ENCODE results near the gene ITGB6. TPM values are rescaled to one million over a fixed set of nuclear protein-coding genes. Genes with fewer than 3 reads are reported as not detected.
A peak's percentile ranks its signal among the peaks of the same experiment; 100 is the strongest.

Gene ITGB6
- total and polyA plus RNA-seq, 2 experiments from 2014 or later, result 20.3 to 41.1 TPM

DNA sequence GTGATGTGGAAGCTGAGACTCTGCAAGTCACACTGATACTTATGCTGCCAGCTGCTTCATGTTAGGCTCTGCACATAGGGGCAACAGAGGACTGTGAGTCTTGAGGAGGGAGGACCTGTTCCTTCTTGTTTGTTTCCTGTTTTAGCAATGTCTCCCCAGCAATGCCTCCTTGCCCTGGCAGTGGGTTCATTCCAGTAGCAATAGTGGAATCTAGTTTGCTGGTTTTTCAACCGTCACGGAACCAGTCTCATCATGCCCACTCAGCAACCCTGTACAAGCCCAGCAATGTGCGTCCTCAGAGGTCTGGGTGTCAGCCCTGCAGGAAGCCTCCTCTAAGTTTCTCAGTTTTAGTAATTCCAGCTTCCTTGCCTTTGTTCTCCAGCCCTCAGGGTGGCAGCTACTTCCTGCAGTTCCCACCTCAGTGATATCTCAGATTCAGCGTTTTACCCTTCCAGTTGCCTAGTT is 20.5 kb upstream of the ITGB6 start:
- 65% methylated on average over 4 of the region's 4 CpGs for WGBS (ENCODE audit: low lambda C conversion rate, missing lambda C conversion rate)

DNA sequence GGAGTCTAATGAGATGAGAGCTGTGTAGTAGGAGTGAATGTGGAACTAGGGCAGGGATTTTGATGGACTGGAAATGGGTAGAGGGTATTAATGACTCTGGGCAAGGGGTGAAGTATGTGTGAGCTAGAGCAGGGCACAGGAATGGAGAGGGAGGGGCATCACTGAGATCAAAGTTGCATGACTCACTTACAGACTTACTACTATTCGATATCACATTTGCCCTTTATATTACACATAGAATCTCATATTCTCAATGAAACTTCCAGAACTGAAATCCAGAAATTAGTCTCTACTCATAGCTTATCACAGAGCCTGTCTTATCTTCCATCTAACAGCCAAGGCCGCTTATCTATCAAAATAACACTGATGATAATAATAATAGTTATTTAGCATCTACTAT is 20.0 kb upstream of the ITGB6 start:
- no peak overlapping the region for H3K4me2 ChIP-seq
- H3K27ac ChIP-seq, result no peak overlapping the region

More for the DNA sequence above, 20.5 kb upstream of the ITGB6 start:
- H3K36me3 ChIP-seq (replicated peaks; ENCODE audit: insufficient read depth, low read depth), result no peaks in the 10 kb centered on the region
- H3K4me3 ChIP-seq, result no peak overlapping the region
- no peaks in the 10 kb centered on the region for H4K20me1 ChIP-seq (ENCODE audit: insufficient read depth, poor library complexity, severe bottlenecking)
- H3K79me2 ChIP-seq, result no peaks in the 10 kb centered on the region
- H2AFZ ChIP-seq, result peak overlapping the region; percentile 28
- H3K9me2 ChIP-seq (replicated peaks; ENCODE audit: insufficient read depth), result no peaks in the 10 kb centered on the region
- H3K4me1 ChIP-seq (ENCODE audit: insufficient read depth), result peaks cover 47% of the 10 kb centered on the region
- H3K4me2 ChIP-seq, result no peak overlapping the region
- DNase-seq (ENCODE audit: low spot score), result no peak
- H3K9me3 ChIP-seq (ENCODE audit: low read depth), result no peaks in the 10 kb centered on the region
- peak overlapping the region; percentile 95 for H3K27ac ChIP-seq
- no peaks in the 10 kb centered on the region for H3K27me3 ChIP-seq
- no peak for TF ChIP-seq EZH2 (IDR thresholded peaks at IDR 0.05; ENCODE audit: borderline replicate concordance)
- no peak for TF ChIP-seq EZH2phosphoT487 (IDR thresholded peaks at IDR 0.05; ENCODE audit: low read depth, severe bottlenecking, unreplicated experiment)
- TF ChIP-seq, protein P1, sequence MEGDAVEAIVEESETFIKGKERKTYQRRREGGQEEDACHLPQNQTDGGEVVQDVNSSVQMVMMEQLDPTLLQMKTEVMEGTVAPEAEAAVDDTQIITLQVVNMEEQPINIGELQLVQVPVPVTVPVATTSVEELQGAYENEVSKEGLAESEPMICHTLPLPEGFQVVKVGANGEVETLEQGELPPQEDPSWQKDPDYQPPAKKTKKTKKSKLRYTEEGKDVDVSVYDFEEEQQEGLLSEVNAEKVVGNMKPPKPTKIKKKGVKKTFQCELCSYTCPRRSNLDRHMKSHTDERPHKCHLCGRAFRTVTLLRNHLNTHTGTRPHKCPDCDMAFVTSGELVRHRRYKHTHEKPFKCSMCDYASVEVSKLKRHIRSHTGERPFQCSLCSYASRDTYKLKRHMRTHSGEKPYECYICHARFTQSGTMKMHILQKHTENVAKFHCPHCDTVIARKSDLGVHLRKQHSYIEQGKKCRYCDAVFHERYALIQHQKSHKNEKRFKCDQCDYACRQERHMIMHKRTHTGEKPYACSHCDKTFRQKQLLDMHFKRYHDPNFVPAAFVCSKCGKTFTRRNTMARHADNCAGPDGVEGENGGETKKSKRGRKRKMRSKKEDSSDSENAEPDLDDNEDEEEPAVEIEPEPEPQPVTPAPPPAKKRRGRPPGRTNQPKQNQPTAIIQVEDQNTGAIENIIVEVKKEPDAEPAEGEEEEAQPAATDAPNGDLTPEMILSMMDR (IDR thresholded peaks at IDR 0.05; ENCODE audit: poor library complexity), result peak; percentile 3

DNA sequence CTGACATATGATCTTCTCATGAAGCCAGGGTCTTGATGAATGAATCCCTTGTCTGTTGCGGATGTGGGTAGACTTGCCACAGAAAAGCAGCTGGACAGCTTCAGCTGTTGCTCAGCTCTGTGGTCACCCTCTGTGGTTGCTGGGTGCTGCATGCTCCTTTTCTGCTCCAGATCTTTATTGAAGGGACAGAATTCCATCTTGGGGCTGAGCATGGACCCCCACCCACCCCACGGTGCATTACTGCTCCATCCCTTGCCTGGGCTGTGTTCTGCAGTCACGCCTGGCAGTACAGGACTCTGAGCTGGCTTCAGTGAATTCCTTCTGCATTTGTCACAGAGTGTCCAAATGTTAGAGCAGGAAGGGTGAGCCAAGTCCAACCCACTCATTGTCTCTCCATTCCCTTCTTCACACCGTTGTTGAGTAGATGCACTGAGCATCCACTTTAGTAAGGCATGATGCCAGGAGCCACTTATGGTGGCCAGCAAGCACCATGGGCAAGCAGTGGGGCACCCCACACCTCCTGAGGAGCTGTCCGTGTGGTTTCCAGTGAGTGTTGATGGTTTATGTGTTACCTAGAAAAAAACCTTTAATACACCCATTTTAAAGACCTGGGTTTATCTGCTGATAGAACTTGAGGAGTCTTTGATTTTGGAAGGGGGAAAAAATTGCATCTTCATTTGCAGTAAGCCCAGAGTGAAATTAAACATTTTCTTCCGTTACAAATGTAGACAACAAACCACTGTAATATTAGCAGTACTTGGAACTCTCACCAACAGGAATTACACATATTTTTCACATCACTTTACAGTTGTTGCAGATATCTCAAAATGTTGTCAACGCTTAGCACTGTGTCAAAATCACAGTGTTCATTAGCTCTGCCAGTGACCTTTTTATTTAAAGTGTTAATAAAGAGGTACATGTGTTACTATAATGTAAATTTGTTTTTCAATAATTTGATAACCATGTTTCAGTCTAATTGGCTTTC is 14.7 kb upstream of the ITGB6 start:
- H3K4me3 ChIP-seq, result no peak overlapping the region
- H3K4me1 ChIP-seq (ENCODE audit: insufficient read depth), result peaks cover 8% of the 10 kb centered on the region
- peak; percentile 50 for DNase-seq (ENCODE audit: low spot score)
- no peaks in the 10 kb centered on the region for H3K9me2 ChIP-seq (replicated peaks; ENCODE audit: insufficient read depth)
- no peak overlapping the region for H3K4me2 ChIP-seq
- H3K36me3 ChIP-seq (replicated peaks; ENCODE audit: insufficient read depth, low read depth), result no peaks in the 10 kb centered on the region
- no peaks in the 10 kb centered on the region for H4K20me1 ChIP-seq (ENCODE audit: insufficient read depth, poor library complexity, severe bottlenecking)
- TF ChIP-seq EZH2phosphoT487 (IDR thresholded peaks at IDR 0.05; ENCODE audit: low read depth, severe bottlenecking, unreplicated experiment) (no peak), EZH2 (IDR thresholded peaks at IDR 0.05; ENCODE audit: borderline replicate concordance) (no peak)
- TF ChIP-seq, protein P1 (IDR thresholded peaks at IDR 0.05; ENCODE audit: poor library complexity), result no peak
- H3K27me3 ChIP-seq, result no peaks in the 10 kb centered on the region
- no peak overlapping the region for H3K27ac ChIP-seq
- WGBS (ENCODE audit: low lambda C conversion rate, missing lambda C conversion rate), result 65% methylated on average over 7 of the region's 7 CpGs
- H3K9me3 ChIP-seq (ENCODE audit: low read depth), result no peaks in the 10 kb centered on the region
- H3K79me2 ChIP-seq, result no peaks in the 10 kb centered on the region
- H2AFZ ChIP-seq, result no peak overlapping the region

More for the DNA sequence above, 20.0 kb upstream of the ITGB6 start:
- no peaks in the 10 kb centered on the region for H3K9me2 ChIP-seq (replicated peaks; ENCODE audit: insufficient read depth)
- no peaks in the 10 kb centered on the region for H3K9me3 ChIP-seq (ENCODE audit: low read depth)
- H4K20me1 ChIP-seq (ENCODE audit: insufficient read depth, poor library complexity, severe bottlenecking), result no peaks in the 10 kb centered on the region
- TF ChIP-seq, protein P1 (IDR thresholded peaks at IDR 0.05; ENCODE audit: poor library complexity), result no peak
- TF ChIP-seq EZH2 (IDR thresholded peaks at IDR 0.05; ENCODE audit: borderline replicate concordance) (no peak), EZH2phosphoT487 (IDR thresholded peaks at IDR 0.05; ENCODE audit: low read depth, severe bottlenecking, unreplicated experiment) (no peak)
- no peak overlapping the region for H3K4me3 ChIP-seq
- no peaks in the 10 kb centered on the region for H3K79me2 ChIP-seq
- H3K27me3 ChIP-seq, result no peaks in the 10 kb centered on the region
- DNase-seq (ENCODE audit: low spot score), result no peak
- no peak overlapping the region for H2AFZ ChIP-seq
- 93% methylated on average over 2 of the region's 2 CpGs for WGBS (ENCODE audit: low lambda C conversion rate, missing lambda C conversion rate)
- H3K36me3 ChIP-seq (replicated peaks; ENCODE audit: insufficient read depth, low read depth), result no peaks in the 10 kb centered on the region
- peaks cover 41% of the 10 kb centered on the region for H3K4me1 ChIP-seq (ENCODE audit: insufficient read depth)
